Lung microvascular endothelial cell (primary cell): ENCODE results near the gene DRGX. TPM values are rescaled to one million over a fixed set of nuclear protein-coding genes. Genes with fewer than 3 reads are reported as not detected.

ENCODE experiments used
- DNase-seq, 2 donors: peaks; one replicate each; pipeline versions ENCODE4 v3.0.0 to v3.0.0-alpha.2; 2010; ENCODE audit warnings: low read depth in 2 of 2
- total RNA-seq: library from RNA; depleted of rRNA; stranded (reverse); fragments of >200 nt; gene quantifications from 2 replicates; pipeline ENCODE4 v1.2.1, GENCODE V29; 2014

Gene DRGX
- total RNA-seq: not detected in 2 replicates

GRCh38 chr10:49395741-49396665 is at the start of gene DRGX:
TSS of gene DRGX (minus strand) at chr10:49396089. CDS start at chr10:49395440, 649 bp downstream.
- no peak for DNase-seq

DNA sequence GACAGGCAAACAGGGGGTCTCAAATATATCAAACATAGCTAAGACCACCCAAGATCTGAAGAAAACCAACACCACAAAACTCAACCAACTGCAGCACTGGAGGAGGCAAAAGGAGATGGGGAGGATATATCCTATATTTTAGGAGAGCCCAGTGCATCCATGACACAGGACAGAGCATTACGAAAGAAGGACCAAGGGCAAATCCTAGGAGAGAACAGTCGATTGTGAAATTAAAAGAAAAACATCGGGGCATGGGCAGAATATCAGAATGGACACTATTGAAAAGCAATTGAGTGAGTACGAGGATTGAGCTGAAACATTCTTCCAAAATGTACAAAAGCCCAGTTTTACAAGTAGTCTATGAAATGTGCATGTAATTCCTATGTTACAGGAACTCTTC is 48.5 kb upstream of the DRGX start:
- DNase-seq: no peak

DNA sequence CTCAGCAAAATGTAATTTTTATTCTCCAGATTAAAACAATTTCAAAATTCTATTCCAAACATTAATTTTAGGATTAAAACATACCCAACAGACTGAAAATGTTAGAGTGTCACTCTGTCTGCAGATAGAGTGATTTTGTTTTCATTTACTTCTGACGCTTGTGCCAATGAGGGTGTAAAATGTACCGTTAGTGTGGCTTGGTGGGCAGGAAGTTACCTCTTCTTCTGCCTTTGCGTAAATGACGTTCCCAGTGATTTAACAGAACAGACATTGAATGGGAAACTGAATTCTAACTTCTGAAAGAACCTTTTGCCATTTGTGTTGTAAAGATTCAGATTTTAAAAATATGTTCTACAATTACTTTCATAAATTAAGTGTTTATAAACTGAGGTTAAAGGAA is 47.0 kb upstream of the DRGX start:
- no peak for DNase-seq

DNA sequence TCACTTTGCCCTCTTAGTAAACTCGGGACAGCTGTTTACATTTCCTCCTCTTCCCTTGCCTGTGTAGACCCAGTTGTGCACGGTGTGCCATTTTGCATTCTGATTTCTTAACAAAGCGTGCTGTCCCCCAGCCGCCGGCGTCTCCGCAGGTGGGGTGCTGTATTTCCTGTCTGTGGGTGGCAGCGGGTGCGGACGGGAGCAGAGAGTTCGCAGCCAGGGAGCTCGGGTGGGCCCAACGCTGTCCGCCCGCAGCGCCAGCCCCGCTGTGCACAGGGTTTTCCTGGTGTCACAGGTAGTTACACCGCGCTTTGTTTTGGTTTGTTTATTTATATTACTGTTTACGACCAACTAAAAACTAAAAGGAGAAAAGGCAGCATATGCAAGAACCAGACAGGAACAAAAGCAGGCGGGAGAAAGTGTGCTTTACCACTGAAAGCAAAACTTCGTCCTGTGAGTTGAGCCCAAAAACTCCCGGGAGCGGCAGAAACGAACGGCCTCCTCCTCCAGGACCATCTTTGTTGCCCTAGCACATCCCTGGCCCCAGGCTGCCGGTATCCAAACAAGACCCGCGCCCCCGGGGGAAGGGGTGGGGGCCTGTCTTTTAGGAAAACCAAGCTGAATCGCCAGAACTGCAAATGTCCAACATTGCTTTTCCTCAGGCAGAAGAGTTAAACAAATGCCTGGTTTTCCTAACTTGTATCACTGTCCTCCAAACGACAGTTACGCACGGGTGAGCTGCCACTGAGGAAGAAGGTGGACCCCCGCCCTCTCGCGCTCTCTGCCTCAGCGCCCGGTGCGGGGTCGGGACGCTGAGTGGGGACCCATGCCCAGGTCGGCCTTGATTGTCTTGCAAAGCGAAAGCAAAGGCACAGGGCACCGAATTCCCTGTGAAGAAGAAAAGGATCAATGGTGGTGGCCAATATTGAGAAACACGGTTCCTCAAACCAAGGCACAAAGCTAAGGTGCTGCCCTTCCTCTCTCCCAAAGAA is 45.9 kb upstream of the DRGX start:
- DNase-seq: no peak

DNA sequence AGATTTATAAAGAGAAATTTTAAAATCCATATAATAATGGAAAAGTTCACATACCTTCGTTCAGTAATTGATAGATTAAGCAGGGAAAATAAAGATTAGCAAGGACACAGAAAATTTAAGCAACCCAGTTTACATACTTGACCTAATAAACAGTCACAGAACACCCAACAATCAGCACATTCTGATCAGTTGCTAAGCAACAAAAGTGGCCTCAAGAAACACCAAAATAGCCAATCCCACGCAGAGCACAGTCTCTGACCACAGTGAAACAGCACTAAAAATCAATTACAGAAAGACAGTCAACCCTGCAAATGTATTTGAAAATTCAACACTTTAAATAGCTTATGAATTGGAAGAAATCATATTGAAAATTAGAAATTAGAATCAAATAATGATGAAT is 39.3 kb upstream of the DRGX start:
- DNase-seq: no peak

- no peak for DNase-seq
Observed at GRCh38 chr10:49433069-49433468, 37.2 kb upstream of the DRGX start.

DNA sequence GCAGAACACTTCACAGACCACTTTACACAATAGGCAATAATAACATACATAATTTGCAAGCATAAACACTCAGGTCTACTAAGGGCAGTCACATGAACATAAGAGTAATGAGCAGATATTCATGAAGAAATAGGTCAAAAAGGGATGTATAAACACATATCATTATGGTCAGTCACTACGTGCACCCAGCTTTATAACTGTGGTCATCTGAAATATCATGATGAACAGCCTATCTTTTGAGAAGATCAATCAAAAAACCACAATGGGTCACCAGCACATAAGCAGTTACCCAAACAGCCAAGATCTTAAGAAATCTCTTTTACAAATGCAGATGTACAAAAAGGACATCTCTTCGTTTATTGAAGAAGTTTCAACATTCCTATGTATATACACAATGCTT is 35.5 kb upstream of the DRGX start:
- no peak for DNase-seq

- DNase-seq: no peak
Observed at GRCh38 chr10:49429458-49429857, 33.6 kb upstream of the DRGX start.

DNA sequence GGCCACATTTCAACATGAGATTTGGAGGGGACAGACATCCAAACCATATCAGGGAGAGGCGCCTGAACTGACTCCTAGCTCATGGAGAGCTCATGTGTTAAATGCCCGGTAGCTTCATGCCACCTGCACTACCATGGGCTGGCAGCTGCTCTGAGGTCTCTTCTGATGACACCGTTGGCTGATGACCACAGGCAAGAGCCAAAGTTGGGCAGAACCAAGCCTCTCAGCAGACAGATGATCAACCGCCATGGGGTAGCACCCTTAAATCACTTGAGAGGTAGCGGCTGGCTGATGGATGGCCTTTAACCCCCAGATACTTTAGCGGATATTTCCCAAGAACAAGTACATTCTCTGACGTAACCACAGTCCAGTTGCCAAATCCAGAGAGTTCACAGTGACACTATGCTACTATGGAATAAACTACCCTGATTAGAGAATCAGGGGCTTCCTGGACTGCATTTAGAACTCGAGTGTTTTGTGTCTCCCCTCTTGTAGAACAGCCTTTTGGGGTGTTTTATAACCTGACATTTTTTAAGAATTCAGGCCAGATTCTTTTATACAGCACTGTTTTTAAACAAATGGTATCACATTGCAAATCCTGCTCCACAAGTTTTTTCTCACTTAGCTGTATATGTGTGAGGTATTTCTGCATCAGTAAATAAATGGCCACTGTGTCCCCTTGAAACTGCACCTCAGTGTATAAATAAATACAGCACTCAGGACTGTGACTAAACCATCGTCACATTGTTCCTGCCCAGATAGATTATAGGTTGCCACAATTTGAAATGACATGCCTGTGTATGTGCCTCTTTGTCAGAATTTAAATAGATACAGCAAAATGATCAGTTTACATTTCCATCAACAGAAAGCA is 30.8 kb upstream of the DRGX start:
- DNase-seq: no peak

DNA sequence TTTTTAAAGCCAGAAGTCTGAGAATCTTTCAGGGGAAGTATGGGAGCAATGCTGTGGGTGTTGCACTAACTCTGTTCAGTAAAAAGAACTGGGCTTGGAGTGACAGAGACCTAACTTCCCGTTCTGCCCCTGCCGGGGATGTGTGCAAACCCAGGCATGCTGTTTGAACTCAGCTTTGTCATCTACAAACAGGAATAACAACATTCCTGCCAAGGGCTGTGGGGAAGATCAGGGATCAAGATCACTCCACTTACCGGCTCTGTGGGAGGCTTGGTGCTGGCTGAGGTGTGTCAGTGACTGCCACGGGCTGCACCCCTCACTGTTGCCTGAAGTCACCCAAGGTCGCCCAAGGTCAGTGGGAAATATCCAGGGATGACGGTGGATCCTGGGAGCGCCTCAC is 23.1 kb upstream of the DRGX start:
- no peak for DNase-seq

DNA sequence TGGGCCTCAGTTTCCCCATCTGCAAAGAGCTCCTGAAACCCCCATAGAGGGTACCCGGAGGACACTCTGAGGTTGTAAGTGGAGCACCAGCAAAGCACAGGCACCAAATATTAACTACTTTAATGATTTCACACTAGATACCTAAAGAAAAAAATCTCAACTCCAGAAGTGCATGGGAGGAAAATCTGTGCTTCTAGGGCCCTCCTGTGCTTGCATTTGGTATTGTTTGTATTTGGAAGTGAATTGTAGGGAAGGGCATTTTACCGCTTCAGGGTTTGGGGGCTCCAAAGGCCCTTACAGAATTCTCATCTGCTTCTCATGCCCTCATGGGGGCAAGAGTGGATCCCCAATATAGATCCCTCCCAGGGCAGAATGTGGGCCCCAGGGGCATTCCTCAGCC is 22.4 kb upstream of the DRGX start:
- DNase-seq: no peak

GRCh38 chr10:49418053-49418326 is 22.1 kb upstream of the DRGX start:
- no peak for DNase-seq

GRCh38 chr10:49417311-49418052 is 21.6 kb upstream of the DRGX start:
- DNase-seq: no peak

- no peak for DNase-seq
Observed at GRCh38 chr10:49415846-49416245, 20.0 kb upstream of the DRGX start.

DNA sequence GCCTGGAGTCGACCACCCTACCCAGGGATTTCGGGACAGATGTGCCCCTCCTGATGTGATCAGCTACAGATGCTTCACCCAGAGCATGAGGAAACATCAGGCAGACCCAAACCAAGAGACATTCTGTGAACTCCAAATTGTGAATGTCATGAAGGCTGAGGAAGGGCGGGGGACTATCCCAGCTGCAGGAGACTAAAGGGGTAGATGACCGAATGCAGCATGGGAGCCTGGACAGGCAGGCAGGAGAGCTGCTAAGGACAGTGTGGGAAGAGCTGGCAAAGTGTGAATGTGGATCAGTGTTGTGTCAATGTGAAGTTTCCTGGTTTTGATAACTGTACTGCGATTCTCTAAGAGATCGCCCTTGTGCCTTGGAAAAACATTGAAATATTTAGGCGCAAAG is 19.2 kb upstream of the DRGX start:
- no peak for DNase-seq

GRCh38 chr10:49414496-49414895 is 18.6 kb upstream of the DRGX start:
- DNase-seq: no peak

- no peak for DNase-seq
Observed at GRCh38 chr10:49412571-49412970, 16.7 kb upstream of the DRGX start.

DNA sequence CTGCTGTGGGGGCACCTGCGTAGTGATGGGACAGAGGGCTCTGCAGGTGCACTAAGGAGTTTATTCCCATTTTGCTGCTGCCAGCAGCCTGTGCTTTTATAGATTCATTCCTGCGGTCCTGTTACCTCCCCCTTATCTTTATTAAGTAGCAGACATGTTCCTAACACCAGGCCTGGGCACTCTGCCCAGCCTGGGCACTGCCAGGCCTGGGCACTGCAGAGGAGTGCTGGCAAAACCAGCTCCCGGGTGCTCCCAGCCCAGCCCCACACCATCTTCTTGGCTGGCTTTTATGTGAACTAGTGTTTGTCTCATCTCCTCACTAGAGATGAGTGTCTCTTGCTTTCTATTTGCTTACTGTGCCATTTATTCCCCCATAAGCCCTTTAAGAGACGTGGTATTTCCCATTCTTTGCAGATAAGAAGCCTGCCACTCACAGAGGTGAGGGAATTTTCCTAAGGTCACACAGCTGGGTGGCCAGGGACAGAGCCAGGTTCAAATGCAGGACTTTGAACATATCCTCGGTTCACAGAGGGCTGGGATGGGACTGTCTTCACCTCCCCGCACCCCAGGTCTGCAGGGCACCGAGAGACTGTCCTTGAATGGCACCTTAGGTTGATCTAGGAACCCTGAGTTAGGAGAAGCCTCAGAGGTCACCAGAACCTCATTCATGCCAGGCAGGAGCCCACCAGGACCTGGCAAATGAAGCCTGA is 14.6 kb upstream of the DRGX start:
- DNase-seq: no peak

DNA sequence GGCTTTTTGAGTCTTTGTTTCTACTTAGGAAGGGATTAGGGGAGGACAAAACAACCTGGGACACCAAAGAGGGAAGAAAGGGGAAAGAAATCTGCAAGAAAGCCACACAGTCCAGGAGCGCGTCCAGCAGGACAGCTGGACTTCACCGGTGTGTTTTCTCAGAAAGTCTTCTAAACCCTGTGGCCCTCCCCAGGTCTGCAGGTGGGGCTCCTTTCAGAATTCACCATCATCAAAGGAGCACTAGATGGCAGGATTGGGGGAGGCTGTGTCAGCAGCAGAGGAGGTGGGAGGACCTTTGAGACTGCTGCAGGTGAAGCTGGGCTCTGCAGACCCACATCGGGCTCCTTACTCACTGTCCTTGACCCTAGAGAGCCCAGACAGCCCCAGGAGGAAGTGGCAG is 13.9 kb upstream of the DRGX start:
- no peak for DNase-seq
